SK-N-SH (cell line): ENCODE data around the gene KRTAP10-10. TPM values are rescaled to one million over a fixed set of nuclear protein-coding genes. Genes with fewer than 3 reads are reported as not detected.

Source experiments
- CTCF ChIA-PET: fragments of 300-600, 350-600 bp; formaldehyde crosslinking; extraction: SDS; loops from one replicate; lab custom pipeline; 2021; lab: Yijun Ruan, JAX
- POLR2A ChIA-PET: fragments of 350-600 bp; sonication (Branson Sonifier 250); formaldehyde crosslinking; extraction: SDS; loops from one replicate; lab custom pipeline; 2020; ENCODE audit warnings: antibody characterized with exemption, inconsistent platforms; lab: Yijun Ruan, JAX
- DNase-seq: peaks from one replicate; pipeline ENCODE4 v3.0.0; 2012
- H2AFZ ChIP-seq: fragments of 200-600 bp; sonication (generic); 2 replicates; pipeline ENCODE4 v1.8.1; 2016; ENCODE audit warnings: antibody characterized with exemption, mild to moderate bottlenecking, low read depth
- H3F3A ChIP-seq: fragments of 200-600 bp; sonication (generic); replicated peaks from 2 replicates; pipeline ENCODE3; 2016; ENCODE audit warnings: antibody characterized with exemption, mild to moderate bottlenecking; ENCODE audit not compliant: insufficient read depth
- H3K27ac ChIP-seq, 2 experiments: fragments of 200-500 bp in 1 of 2; fragments of 200-600 bp in 1 of 2; sonication (Bioruptor generic) in 1 of 2; sonication (generic), shearing (Covaris generic) in 1 of 2; 2 replicates each; pipeline versions ENCODE4 v1.5.1 to v1.6.1; 2014 to 2016; ENCODE audit warnings: low read depth in 2 of 2, inconsistent platforms in 1 of 2, low read length in 1 of 2, mild to moderate bottlenecking in 1 of 2, mixed read lengths in 1 of 2
- H3K27me3 ChIP-seq: fragments of 200-600 bp; sonication (generic), shearing (Covaris generic); 2 replicates; pipeline ENCODE4 v1.6.1; 2016; ENCODE audit warnings: mixed run types; ENCODE audit not compliant: insufficient read depth
- H3K36me3 ChIP-seq, 2 experiments: fragments of 200-500 bp in 1 of 2; fragments of 200-600 bp in 1 of 2; sonication (Bioruptor generic) in 1 of 2; sonication (generic) in 1 of 2; replicated peaks in 1 of 2; 2 replicates each; pipeline versions ENCODE3 to v1.5.1; 2014 to 2016; ENCODE audit warnings: low read length in 1 of 2, mild to moderate bottlenecking in 1 of 2; ENCODE audit not compliant: insufficient read depth in 2 of 2, control insufficient read depth in 1 of 2
- H3K4me1 ChIP-seq, 2 experiments: fragments of 200-500 bp in 1 of 2; fragments of 200-600 bp in 1 of 2; sonication (Bioruptor generic) in 1 of 2; sonication (generic), shearing (Covaris generic) in 1 of 2; 2 replicates each; pipeline versions ENCODE4 v1.5.1 to v1.6.1; 2014 to 2016; ENCODE audit warnings: low read depth in 1 of 2, low read length in 1 of 2, mixed run types in 1 of 2; ENCODE audit not compliant: insufficient read depth in 2 of 2, control insufficient read depth in 1 of 2
- H3K4me2 ChIP-seq: fragments of 200-600 bp; sonication (generic), shearing (Covaris generic); 2 replicates; pipeline ENCODE4 v1.6.1; 2017; ENCODE audit warnings: mixed run types
- H3K4me3 ChIP-seq, 2 experiments: fragments of 200-500 bp in 1 of 2; fragments of 200-600 bp in 1 of 2; sonication (Bioruptor generic) in 1 of 2; sonication (generic), shearing (Covaris generic) in 1 of 2; 2 replicates each; pipeline versions ENCODE4 v1.5.1 to v1.8.1; 2014 to 2016; ENCODE audit warnings: low read depth in 2 of 2, inconsistent platforms in 1 of 2, low read length in 1 of 2, mild to moderate bottlenecking in 1 of 2, mixed read lengths in 1 of 2, moderate library complexity in 1 of 2
- H3K79me2 ChIP-seq: fragments of 200-600 bp; sonication (generic); 2 replicates; pipeline ENCODE4 v1.8.1; 2017; ENCODE audit warnings: mild to moderate bottlenecking; ENCODE audit not compliant: insufficient read depth
- H3K9ac ChIP-seq: fragments of 200-600 bp; sonication (generic); 2 replicates; pipeline ENCODE4 v1.6.1; 2017; ENCODE audit warnings: mixed run types
- H3K9me2 ChIP-seq: fragments of 200-600 bp; sonication (generic); 2 replicates; pipeline ENCODE4 v1.6.1; 2017; ENCODE audit warnings: mixed run types
- H3K9me3 ChIP-seq: fragments of 200-600 bp; sonication (generic); 2 replicates; pipeline ENCODE4 v1.6.1; 2017; ENCODE audit warnings: mixed run types, mild to moderate bottlenecking, moderate library complexity
- H4K20me1 ChIP-seq: fragments of 200-600 bp; sonication (generic); 2 replicates; pipeline ENCODE4 v1.6.1; 2017; ENCODE audit warnings: mild to moderate bottlenecking, mixed run types; ENCODE audit not compliant: insufficient read depth
- CHD2 ChIP-seq: fragments of 150-350 bp; IDR thresholded peaks from 2 replicates; pipeline ENCODE4 v1.6.1; 2018; ENCODE audit warnings: low read length; ENCODE audit not compliant: partially characterized antibody
- ELF1 ChIP-seq: IDR thresholded peaks from 2 replicates; pipeline ENCODE4 v1.4.0; 2012
- FOSL2 ChIP-seq: IDR thresholded peaks from 2 replicates; pipeline ENCODE4 v1.4.0; 2012; ENCODE audit warnings: low read depth, mild to moderate bottlenecking, moderate library complexity, borderline replicate concordance
- FOXJ3 ChIP-seq: sonication (generic); formaldehyde crosslinking; IDR thresholded peaks from 2 replicates; pipeline ENCODE4 v1.5.1; 2020; ENCODE audit warnings: mild to moderate bottlenecking, missing genetic modification reagents
- FOXM1 ChIP-seq: IDR thresholded peaks from 2 replicates; pipeline ENCODE4 v1.4.0; 2012; ENCODE audit warnings: low read depth, mild to moderate bottlenecking
- JUND ChIP-seq: IDR thresholded peaks from 2 replicates; pipeline ENCODE4 v1.4.0; 2012
- MAX ChIP-seq: IDR thresholded peaks from 2 replicates; pipeline ENCODE4 v1.4.0; 2012; ENCODE audit warnings: low read depth
- NFIC ChIP-seq: IDR thresholded peaks from 2 replicates; pipeline ENCODE4 v1.4.0; 2012; ENCODE audit warnings: borderline replicate concordance
- NRF1 ChIP-seq: IDR thresholded peaks from 2 replicates; pipeline ENCODE4 v1.6.1; 2012; ENCODE audit warnings: low read depth, mild to moderate bottlenecking, low read length
- PBX3 ChIP-seq: IDR thresholded peaks from 2 replicates; pipeline ENCODE4; 2012
- RAD21 ChIP-seq: IDR thresholded peaks from 2 replicates; pipeline ENCODE4 v1.6.1; 2012; ENCODE audit warnings: mild to moderate bottlenecking, low read length
- RCOR1 ChIP-seq: fragments of 150-350 bp; IDR thresholded peaks from 2 replicates; pipeline ENCODE4 v1.6.1; 2017; ENCODE audit warnings: antibody characterized with exemption, low read length
- RFX5 ChIP-seq: IDR thresholded peaks from 2 replicates; pipeline ENCODE4 v1.6.1; 2012; ENCODE audit warnings: mild to moderate bottlenecking, improper control_type of control experiment, low read length
- RXRA ChIP-seq: IDR thresholded peaks from 2 replicates; pipeline ENCODE4 v1.4.0; 2012; ENCODE audit warnings: low read depth, mild to moderate bottlenecking, borderline replicate concordance
- SMC3 ChIP-seq: IDR thresholded peaks from 2 replicates; pipeline ENCODE4 v1.6.1; 2012; ENCODE audit warnings: low read depth, low read length, improper control_type of control experiment
- TAF1 ChIP-seq: IDR thresholded peaks from 2 replicates; pipeline ENCODE4 v1.6.1; 2012; ENCODE audit warnings: low read depth, mild to moderate bottlenecking, low read length, moderate library complexity, borderline replicate concordance
- TEAD4 ChIP-seq: IDR thresholded peaks from 2 replicates; pipeline ENCODE4 v1.4.0; 2012; ENCODE audit warnings: mild to moderate bottlenecking, borderline replicate concordance; ENCODE audit not compliant: insufficient read depth
- USF2 ChIP-seq: fragments of 150-350 bp; IDR thresholded peaks from 2 replicates; pipeline ENCODE4 v1.6.1; 2017; ENCODE audit warnings: antibody characterized with exemption, low read length, low read depth, borderline replicate concordance
- ZBTB33 ChIP-seq: IDR thresholded peaks from 2 replicates; pipeline ENCODE4 v1.4.0; 2012; ENCODE audit warnings: low read depth, borderline replicate concordance
- WGBS: methylation state at CpG from one replicate; pipeline ENCODE4 v1.1.6; 2017; ENCODE audit warnings: low lambda C conversion rate; 5-methylcytosine and 5-hydroxymethylcytosine counted together
- polyA plus RNA-seq, 3 experiments: library from polyadenylated mRNA; depleted of rRNA; stranded (reverse); fragments of >200 nt; gene quantifications; 2 replicates each; pipeline ENCODE4 v1.2.3, GENCODE V29; 2012

KRTAP10-10 gene
- polyA plus RNA-seq, 1 of the 3 experiments (the other 2 are of a cell fraction) = not detected

- WGBS = 14% methylated on average over 24 of the region's 33 CpGs
- DNase-seq = no peak
- POLR2A ChIA-PET = interaction anchor here (0.6 kb wide), 1 partner anchor 50 kb away, joined by 3 read pairs; no protein-coding TSS in a partner anchor
- no peaks in the 10 kb centered on the region for H3K4me1 ChIP-seq
- no peak overlapping the region for H3K9ac ChIP-seq
- 0 out of 2 replicates have a peak, but pooled peaks cover 5% of the 10 kb centered on the region for H3K9me3 ChIP-seq
- H4K20me1 ChIP-seq = no peaks in the 10 kb centered on the region
- peaks cover 53% of the 10 kb centered on the region for H3K27me3 ChIP-seq
- H3K79me2 ChIP-seq = no peaks in the 10 kb centered on the region
- H3K9me2 ChIP-seq = no peaks in the 10 kb centered on the region
- H2AFZ ChIP-seq = no peak overlapping the region
- CTCF ChIA-PET = interaction anchor here (1.9 kb wide), 1 partner anchor 11 kb away, joined by 4 read pairs; the partner anchor contains the start of gene KRTAP10-10
- H3F3A ChIP-seq = no peaks in the 10 kb centered on the region
- TF ChIP-seq RFX5 = no peak
- no peak for TF ChIP-seq USF2
- no peak for TF ChIP-seq NFIC
- no peak for TF ChIP-seq PBX3
- no peak for TF ChIP-seq FOXM1
- TF ChIP-seq FOXJ3 (CRISPR knock-in tag) = no peak
- no peak for TF ChIP-seq MAX
- no peak for TF ChIP-seq FOSL2
- no peak for TF ChIP-seq ZBTB33
- no peak for TF ChIP-seq RAD21
- TF ChIP-seq ELF1 = no peak
- no peak for TF ChIP-seq JUND
- TF ChIP-seq CHD2 = no peak
- TF ChIP-seq NRF1 = no peak
- TF ChIP-seq SMC3 = no peak
- TF ChIP-seq TEAD4 = no peak
- no peak for TF ChIP-seq RCOR1
- no peak for TF ChIP-seq TAF1
- TF ChIP-seq RXRA = no peak
- TF ChIP-seq, all 33 proteins: peak for 0
- Histone ChIP-seq H3K4me2 (no peak overlapping the region), H3K27ac (no peak overlapping the region), H3K36me3 (no peaks in the 10 kb centered on the region), H3K4me3 (no peak overlapping the region)
Measured at GRCh38 chr21:44648557-44649311, 11.6 kb downstream of the KRTAP10-10 start.
